HepG2 (cell line): ENCODE data around the gene CCDC170. TPM values are rescaled to one million over a fixed set of nuclear protein-coding genes. Genes with fewer than 3 reads are reported as not detected.

Experiments used
- ATAC-seq: fragments of 200-7000 bp; cut with Tn5 transposase; 3 replicates; pipeline ENCODE4 v1.9.1; 2020; ENCODE audit warnings: mild to moderate bottlenecking, moderate library complexity
- BruUV-seq: library from RNA; stranded (reverse); fragments of 400-500 nt; replicated peaks from 2 replicates; lab custom pipeline; 2021; lab: Mats Ljungman, UMichigan
- CTCF ChIA-PET: fragments of 300-600 bp; formaldehyde crosslinking; extraction: SDS; loops from one replicate; lab custom pipeline; 2021; ENCODE audit warnings: low total read pairs, inconsistent platforms, low intra/inter-chr PET ratio; lab: Yijun Ruan, JAX
- POLR2A ChIA-PET: fragments of 350-600 bp; sonication (Branson Sonifier 250); formaldehyde crosslinking; loops from one replicate; lab custom pipeline; 2020; ENCODE audit warnings: antibody characterized with exemption, inconsistent platforms; lab: Yijun Ruan, JAX
- DNase-seq: peaks from one replicate; pipeline ENCODE4 v3.0.0-alpha.2; 2015; ENCODE audit warnings: low spot score
- FAIRE-seq: peaks from 3 replicates; lab custom pipeline; 2011; peaks lifted over from hg19 to GRCh38; lab: Jason Lieb, UNC
- H2AFZ ChIP-seq: one replicate; pipeline ENCODE4 v1.6.1; 2011; ENCODE audit warnings: low read length, inconsistent platforms
- H3K27ac ChIP-seq: fragments of 300-600 bp; 3 replicates; pipeline ENCODE4 v1.8.0; 2011; ENCODE audit warnings: mixed run types, mild to moderate bottlenecking, mixed read lengths, low read length, inconsistent platforms; ENCODE audit not compliant: insufficient read depth; ENCODE audit errors: extremely low read length
- H3K27me3 ChIP-seq, 2 experiments: fragments of 200-600 bp in 1 of 2; 2 replicates in 1 of 2; 3 replicates in 1 of 2; pipeline versions ENCODE4 v1.6.0 to v1.8.0; 2011; ENCODE audit warnings: low read length in 2 of 2, mild to moderate bottlenecking in 2 of 2, moderate library complexity in 2 of 2, inconsistent platforms in 1 of 2; ENCODE audit not compliant: insufficient read depth in 2 of 2, control insufficient read depth in 1 of 2
- H3K36me3 ChIP-seq, 2 experiments: fragments of 200-600 bp in 1 of 2; replicated peaks in 1 of 2; 2 replicates in 1 of 2; 3 replicates in 1 of 2; pipeline versions ENCODE4 v1.5.1 to v1.8.0; 2011; ENCODE audit warnings: low read length in 2 of 2, inconsistent platforms in 1 of 2; ENCODE audit not compliant: insufficient read depth in 2 of 2, control insufficient read depth in 1 of 2
- H3K4me1 ChIP-seq: 2 replicates; pipeline ENCODE4 v1.5.1; 2012; ENCODE audit warnings: low read length, inconsistent platforms; ENCODE audit not compliant: insufficient read depth
- H3K4me2 ChIP-seq: 2 replicates; pipeline ENCODE4 v1.6.0; 2011; ENCODE audit warnings: low read depth, low read length, inconsistent platforms
- H3K4me3 ChIP-seq, 3 experiments: fragments of 200-600 bp in 1 of 3; sonication (generic), shearing (Covaris generic) in 1 of 3; replicated peaks in 1 of 3; 2 replicates each; pipeline ENCODE4 v1.5.1; 2011 to 2016; ENCODE audit warnings: low read length in 3 of 3, inconsistent platforms in 2 of 3, low read depth in 2 of 3, mild to moderate bottlenecking in 2 of 3, control low read depth in 1 of 3, mixed read lengths in 1 of 3; ENCODE audit not compliant: insufficient read depth in 1 of 3
- H3K79me2 ChIP-seq: one replicate; pipeline ENCODE4 v1.6.1; 2011; ENCODE audit warnings: low read length, inconsistent platforms; ENCODE audit not compliant: insufficient read depth
- H3K9ac ChIP-seq: 2 replicates; pipeline ENCODE4 v1.6.0; 2011; ENCODE audit warnings: mild to moderate bottlenecking, low read depth, low read length, inconsistent platforms; ENCODE audit not compliant: insufficient read depth
- H3K9me3 ChIP-seq: 2 replicates; pipeline ENCODE4 v1.5.1; 2012; ENCODE audit warnings: mild to moderate bottlenecking, low read length
- H4K20me1 ChIP-seq: 2 replicates; pipeline ENCODE4 v1.6.0; 2011; ENCODE audit warnings: inconsistent platforms, mild to moderate bottlenecking, low read length, moderate library complexity; ENCODE audit not compliant: insufficient read depth
- BCLAF1 ChIP-seq: fragments of 450-650 bp; IDR thresholded peaks from 2 replicates; pipeline ENCODE4 v1.6.1; 2017; ENCODE audit warnings: mild to moderate bottlenecking
- YY1 ChIP-seq: IDR thresholded peaks from 2 replicates; pipeline ENCODE4 v1.6.1; 2011; ENCODE audit warnings: low read length, low read depth, moderate library complexity, mild to moderate bottlenecking; ENCODE audit not compliant: insufficient read depth, insufficient replicate concordance
- ZNF510 ChIP-seq: sonication (generic); formaldehyde crosslinking; IDR thresholded peaks from 2 replicates; pipeline ENCODE4 v1.4.0; 2020; ENCODE audit warnings: low read depth, mild to moderate bottlenecking, missing genetic modification reagents
- ZNF7 ChIP-seq: IDR thresholded peaks from 2 replicates; pipeline ENCODE4 v1.6.1; 2016; ENCODE audit warnings: missing biosample characterization, missing genetic modification reagents
- in situ Hi-C: cut with HindIII; loops from 2 replicates; pipeline ENCODE4 v1.10.0; 2017; ENCODE audit warnings: low pct_unique_long_range_greater_than_20kb; ENCODE audit not compliant: extremely low pct_ligation_motif_present
- intact Hi-C: fragments of 100-400 bp; cut with micrococcal nuclease; formaldehyde crosslinking; loops from one replicate; pipeline ENCODE4 v1.10.0; 2022; ENCODE audit not compliant: unreplicated experiment
- polyA plus RNA-seq, 8 experiments: library from polyadenylated mRNA; depleted of rRNA in 3 of 8; stranded (reverse) in 7 of 8; unstranded in 1 of 8; fragments of >200 nt; fragmentation: Illumina TruSeq in 4 of 8; extraction: Trizol in 4 of 8; gene quantifications; 2 replicates each; pipeline versions ENCODE4 v1.2.1 to v1.2.3, GENCODE V29; 2011 to 2016; ENCODE audit warnings: low read depth in 4 of 8, missing spikeins in 1 of 8, mixed read lengths in 1 of 8; ENCODE audit not compliant: insufficient read depth in 1 of 8
- total RNA-seq, 5 experiments: library from RNA; depleted of rRNA; stranded (reverse); fragments of >200 nt; fragmentation: Illumina TruSeq; extraction: Trizol; gene quantifications; 2 replicates each; pipeline ENCODE4 v1.2.3, GENCODE V29; 2016; ENCODE audit warnings: low read depth in 1 of 5

Gene CCDC170
- total and polyA plus RNA-seq, 2 of the 13 experiments (the other 11 are each of a cell fraction or from before 2014, with no cell fraction given) = 0.90 to 5.1 TPM

GRCh38 chr6:151481786-151482185, 12.0 kb upstream of the CCDC170 start:
- POLR2A ChIA-PET = no interaction called here

More at GRCh38 chr6:151481786-151482185, 12.0 kb upstream of the CCDC170 start:
- H2AFZ ChIP-seq = no peak overlapping the region
- peaks cover 24% of the 10 kb centered on the region for H3K4me1 ChIP-seq
- in situ Hi-C loops (no loop called here), intact Hi-C loops (no loop called here)
- TF ChIP-seq BCLAF1 = no peak
- TF ChIP-seq YY1 = no peak
- no peak for TF ChIP-seq ZNF7 (CRISPR knock-in tag)
- no peak for TF ChIP-seq ZNF510
- H3K9me3 ChIP-seq = no peaks in the 10 kb centered on the region
- H3K36me3 ChIP-seq = no peaks in the 10 kb centered on the region
- ATAC-seq (no peak), DNase-seq (no peak), FAIRE-seq (no peak)
- no peaks in the 10 kb centered on the region for H4K20me1 ChIP-seq
- H3K4me3 ChIP-seq = no peak overlapping the region
- H3K79me2 ChIP-seq = no peaks in the 10 kb centered on the region
- H3K27me3 ChIP-seq = no peaks in the 10 kb centered on the region
- no peak overlapping the region for H3K9ac ChIP-seq
- CTCF ChIA-PET = no interaction called here
- H3K4me2 ChIP-seq = no peak overlapping the region
- no peak overlapping the region for H3K27ac ChIP-seq
- no TSS peak for BruUV-seq
